ENCODE data around the gene CDH13. TPM values are rescaled to one million over a fixed set of nuclear protein-coding genes. Genes with fewer than 3 reads are reported as not detected.

The CDH13 gene
- total RNA-seq, 1 donor from 2014 or later = 46.4 TPM

- H3K27me3 Mint-ChIP-seq = peaks cover 24% of the 10 kb centered on the region
Observed at GRCh38 chr16:83418565-83418964, 791.8 kb downstream of the CDH13 start.

GRCh38 chr16:83420206-83420760 lies 793.5 kb downstream of the CDH13 start:
- TF ChIP-seq CTCF (conservative IDR thresholded peaks at IDR 0.05) = no peak
- no peak overlapping the region for H3K4me3 Mint-ChIP-seq
- H3K27me3 Mint-ChIP-seq = peaks cover 26% of the 10 kb centered on the region
- H3K4me1 Mint-ChIP-seq (ENCODE audit: unreplicated experiment) = no peaks in the 10 kb centered on the region
- DNase-seq (ENCODE audit: extremely low spot score, unreplicated experiment) = no peak
- H3K9me3 Mint-ChIP-seq = no peaks in the 10 kb centered on the region
- H3K27ac Mint-ChIP-seq = no peak overlapping the region
- H3K36me3 Mint-ChIP-seq = no peaks in the 10 kb centered on the region

More at GRCh38 chr16:83418565-83418964, 791.8 kb downstream of the CDH13 start:
- H3K9me3 Mint-ChIP-seq = no peaks in the 10 kb centered on the region
- no peaks in the 10 kb centered on the region for H3K36me3 Mint-ChIP-seq
- no peak for TF ChIP-seq CTCF (conservative IDR thresholded peaks at IDR 0.05)
- no peak overlapping the region for H3K27ac Mint-ChIP-seq
- DNase-seq (ENCODE audit: extremely low spot score, unreplicated experiment) = no peak
- no peaks in the 10 kb centered on the region for H3K4me1 Mint-ChIP-seq (ENCODE audit: unreplicated experiment)
- H3K4me3 Mint-ChIP-seq = no peak overlapping the region

- Mint-ChIP-seq H3K4me1 (ENCODE audit: unreplicated experiment) (no peaks in the 10 kb centered on the region), H3K4me3 (no peak overlapping the region), H3K27ac (no peak overlapping the region), H3K36me3 (no peaks in the 10 kb centered on the region), H3K27me3 (peaks cover 10% of the 10 kb centered on the region), H3K9me3 (no peaks in the 10 kb centered on the region)
- TF ChIP-seq CTCF (conservative IDR thresholded peaks at IDR 0.05) = no peak
- DNase-seq (ENCODE audit: extremely low spot score, unreplicated experiment) = no peak
Observed at GRCh38 chr16:83433201-83433600, 806.4 kb downstream of the CDH13 start.

- Mint-ChIP-seq H3K27me3 (peaks cover 14% of the 10 kb centered on the region), H3K27ac (no peak overlapping the region), H3K9me3 (no peaks in the 10 kb centered on the region), H3K4me3 (no peak overlapping the region), H3K4me1 (ENCODE audit: unreplicated experiment) (no peaks in the 10 kb centered on the region), H3K36me3 (no peaks in the 10 kb centered on the region)
- DNase-seq (ENCODE audit: extremely low spot score, unreplicated experiment) = no peak
- TF ChIP-seq CTCF (conservative IDR thresholded peaks at IDR 0.05) = no peak
Observed at GRCh38 chr16:83437036-83437435, 810.3 kb downstream of the CDH13 start.

GRCh38 chr16:83438326-83438725 lies 811.6 kb downstream of the CDH13 start:
- Mint-ChIP-seq H3K9me3 (no peaks in the 10 kb centered on the region), H3K4me1 (ENCODE audit: unreplicated experiment) (no peaks in the 10 kb centered on the region), H3K27ac (no peak overlapping the region), H3K36me3 (no peaks in the 10 kb centered on the region), H3K27me3 (peaks cover 17% of the 10 kb centered on the region), H3K4me3 (no peak overlapping the region)
- no peak for TF ChIP-seq CTCF (conservative IDR thresholded peaks at IDR 0.05)
- no peak for DNase-seq (ENCODE audit: extremely low spot score, unreplicated experiment)

- Mint-ChIP-seq H3K27ac (no peak overlapping the region), H3K9me3 (no peaks in the 10 kb centered on the region), H3K36me3 (no peaks in the 10 kb centered on the region), H3K4me3 (no peak overlapping the region), H3K4me1 (ENCODE audit: unreplicated experiment) (no peaks in the 10 kb centered on the region), H3K27me3 (peaks cover 19% of the 10 kb centered on the region)
- TF ChIP-seq CTCF (conservative IDR thresholded peaks at IDR 0.05) = no peak
- no peak for DNase-seq (ENCODE audit: extremely low spot score, unreplicated experiment)
Observed at GRCh38 chr16:83439412-83439811, 812.6 kb downstream of the CDH13 start.
